ENCODE measurements around the gene CHCHD3.

GRCh38 chr7:133020496-133020895 is 61.4 kb downstream of the CHCHD3 start:
- TF ChIP-seq CTCF (IDR thresholded peaks at IDR 0.05) (no peak), POLR2A (IDR thresholded peaks at IDR 0.05) (no peak)
